ENCODE measurements around the gene OR2M2. TPM values are rescaled to one million over a fixed set of nuclear protein-coding genes. Genes with fewer than 3 reads are reported as not detected.

The OR2M2 gene
- total RNA-seq, 2 donors from 2014 or later = not detected

DNA sequence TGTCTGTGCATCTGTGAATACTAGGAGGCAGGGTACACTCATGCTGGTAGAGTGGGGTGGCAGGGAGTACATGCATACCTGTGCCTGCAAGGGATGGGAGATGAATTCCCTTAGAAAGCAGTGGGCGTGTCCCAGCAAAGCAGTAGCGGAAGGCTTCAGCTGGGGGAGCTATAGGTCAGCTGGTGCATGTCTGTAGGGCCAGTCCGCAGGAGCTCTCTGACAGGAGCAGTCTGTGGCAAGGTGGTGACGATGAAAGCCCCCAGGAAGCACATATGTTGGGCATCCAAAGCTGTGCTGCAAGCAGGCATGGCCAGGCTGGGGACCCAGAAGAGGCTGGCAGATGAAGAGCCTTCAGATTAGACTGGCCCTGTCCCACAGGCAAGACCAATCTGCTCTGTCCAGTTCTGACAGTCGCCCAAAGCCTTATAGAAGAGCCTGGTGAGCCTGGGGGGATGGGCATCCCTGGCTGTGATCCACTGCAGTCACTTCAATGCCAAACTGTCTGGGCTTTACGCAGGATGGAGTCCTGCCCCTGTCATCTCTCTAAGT lies 54.8 kb downstream of the OR2M2 start:
- no peak for DNase-seq
- Histone ChIP-seq H3K9ac (ENCODE audit: extremely low read depth, low read length, poor library complexity, severe bottlenecking) (no peak overlapping the region), H3K27ac (ENCODE audit: low read depth, low read length) (no peak overlapping the region), H3K9me3 (ENCODE audit: control insufficient read depth, low read length) (peaks cover 84% of the 10 kb centered on the region), H3K36me3 (ENCODE audit: control insufficient read depth, insufficient read depth, low read length) (no peaks in the 10 kb centered on the region), H3K4me3 (ENCODE audit: low read length) (no peak overlapping the region), H3K27me3 (ENCODE audit: control insufficient read depth, insufficient read depth, low read length, poor library complexity, severe bottlenecking) (no peaks in the 10 kb centered on the region), H3K4me1 (ENCODE audit: control insufficient read depth, insufficient read depth, low read length) (no peaks in the 10 kb centered on the region)
- 46 to 74% methylated on average over 2 to 6 of the region's 6 CpGs for WGBS, 2 experiments (ENCODE audit: insufficient coverage in 1 of 2, insufficient read length in 1 of 2)
- Mint-ChIP-seq H3K27me3 (ENCODE audit: insufficient read depth) (no peaks in the 10 kb centered on the region), H3K4me3 (no peak overlapping the region), H3K27ac (no peak overlapping the region), H3K9me3 (peaks cover 86% of the 10 kb centered on the region), H3K4me1 (no peaks in the 10 kb centered on the region), H3K36me3 (ENCODE audit: low read depth) (no peaks in the 10 kb centered on the region)
- no peak for TF ChIP-seq CTCF (conservative IDR thresholded peaks at IDR 0.05)

Other genes with a start within 250 kb of the OR2M2 start
- gene OR2AJ1, start 249.9 kb upstream of the OR2M2 start, total RNA-seq = not detected
- not detected for gene OR2L8, start 226.0 kb upstream of the OR2M2 start, total RNA-seq
- gene OR2AK2, start 209.6 kb upstream of the OR2M2 start, total RNA-seq = not detected
- gene OR2L5, start 161.2 kb upstream of the OR2M2 start, total RNA-seq = not detected
- under 1 TPM; 0.07 to 0.13 TPM for gene OR2L2, start 144.8 kb upstream of the OR2M2 start, total RNA-seq
- gene OR2L3, start 128.0 kb upstream of the OR2M2 start, total RNA-seq = not detected
- not detected for gene OR2L13, start 79.6 kb upstream of the OR2M2 start, total RNA-seq
- not detected for gene OR2M5, start 29.7 kb upstream of the OR2M2 start, total RNA-seq
- gene OR2M3, start 22.4 kb downstream of the OR2M2 start, total RNA-seq = not detected
- gene OR2M4, start 56.6 kb downstream of the OR2M2 start, total RNA-seq = not detected
- gene OR2T33, start 103.2 kb downstream of the OR2M2 start, total RNA-seq = not detected
- not detected for gene OR2T12, start 128.6 kb downstream of the OR2M2 start, total RNA-seq
- not detected for gene OR2M7, start 149.7 kb downstream of the OR2M2 start, total RNA-seq
- gene OR14C36, start 174.0 kb downstream of the OR2M2 start, total RNA-seq = not detected
- not detected for gene OR2T4, start 186.8 kb downstream of the OR2M2 start, total RNA-seq
- gene OR2T6, start 200.9 kb downstream of the OR2M2 start, total RNA-seq = not detected
- gene OR2T1, start 228.2 kb downstream of the OR2M2 start, total RNA-seq = not detected

All from endodermal cell (in vitro differentiated cells).